Measurements from ENCODE around the gene CYP2B6. TPM values are rescaled to one million over a fixed set of nuclear protein-coding genes. Genes with fewer than 3 reads are reported as not detected.
"Not testable (repeated sequence)": the region's sequence is repeated elsewhere in the genome, so short reads cannot be mapped to it uniquely, and the experiment has no call there.

CYP2B6 gene
- total RNA-seq, 3 donors from 2014 or later (not counting 1 experiment from before 2014, with no cell fraction given) = not detected

- H3K4me1 ChIP-seq (ENCODE audit: control insufficient read depth, insufficient read depth, low read length) = no peaks in the 10 kb centered on the region
- Mint-ChIP-seq H3K27me3 (ENCODE audit: low read depth in 2 of 2) (peaks cover 22 to 39% of the 10 kb centered on the region in 2 donors), H3K27ac (no peak overlapping the region), H3K4me1 (no peaks in the 10 kb centered on the region), H3K9me3 (no peaks in the 10 kb centered on the region), H3K36me3 (no peaks in the 10 kb centered on the region), H3K4me3 (no peak overlapping the region)
- DNase-seq (no peak), ATAC-seq (no peak)
- H3K9me3 ChIP-seq (ENCODE audit: control insufficient read depth, insufficient read depth, low read length) = no peaks in the 10 kb centered on the region
- no peak overlapping the region for H3K4me3 ChIP-seq (ENCODE audit: low read length)
- H3K27ac ChIP-seq (ENCODE audit: low read length) = no peak overlapping the region
- TF ChIP-seq CTCF (IDR thresholded peaks at IDR 0.05) = no peak
- 85% methylated on average over 3 of the region's 3 CpGs for WGBS (ENCODE audit: insufficient coverage)
- no peaks in the 10 kb centered on the region for H3K27me3 ChIP-seq (ENCODE audit: control insufficient read depth, insufficient read depth, low read length)
- H3K36me3 ChIP-seq (ENCODE audit: control insufficient read depth, insufficient read depth, low read length) = no peaks in the 10 kb centered on the region
- intact Hi-C loops (cut with micrococcal nuclease) = no loop called here
Observed at GRCh38 chr19:41000310-41000737, 9.2 kb downstream of the CYP2B6 start.

GRCh38 chr19:41001243-41001971 lies 10.3 kb downstream of the CYP2B6 start:
- no peaks in the 10 kb centered on the region for H3K36me3 Mint-ChIP-seq
- intact Hi-C loops (cut with micrococcal nuclease) = no loop called here
- H3K4me1 Mint-ChIP-seq = no peaks in the 10 kb centered on the region
- TF ChIP-seq CTCF (IDR thresholded peaks at IDR 0.05) = no peak
- H3K36me3 ChIP-seq (ENCODE audit: control insufficient read depth, insufficient read depth, low read length) = no peaks in the 10 kb centered on the region
- H3K27ac ChIP-seq (ENCODE audit: low read length) = no peak overlapping the region
- H3K27ac Mint-ChIP-seq = no peak overlapping the region
- DNase-seq = no peak
- no peak overlapping the region for H3K4me3 Mint-ChIP-seq
- 91% methylated on average over 7 of the region's 9 CpGs for WGBS (ENCODE audit: insufficient coverage)
- H3K9me3 Mint-ChIP-seq = no peaks in the 10 kb centered on the region
- no peaks in the 10 kb centered on the region for H3K4me1 ChIP-seq (ENCODE audit: control insufficient read depth, insufficient read depth, low read length)
- H3K9me3 ChIP-seq (ENCODE audit: control insufficient read depth, insufficient read depth, low read length) = no peaks in the 10 kb centered on the region
- no peak for ATAC-seq
- no peaks in the 10 kb centered on the region for H3K27me3 ChIP-seq (ENCODE audit: control insufficient read depth, insufficient read depth, low read length)
- no peak overlapping the region for H3K4me3 ChIP-seq (ENCODE audit: low read length)
- peaks cover 22 to 32% of the 10 kb centered on the region in 2 donors for H3K27me3 Mint-ChIP-seq (ENCODE audit: low read depth in 2 of 2)

GRCh38 chr19:41003656-41004055 lies 12.6 kb downstream of the CYP2B6 start:
- H3K4me3 Mint-ChIP-seq; H3K4me1 Mint-ChIP-seq; H3K27ac ChIP-seq (ENCODE audit: low read length); H3K27ac Mint-ChIP-seq; H3K36me3 Mint-ChIP-seq; H3K27me3 ChIP-seq (ENCODE audit: control insufficient read depth, insufficient read depth, low read length); ATAC-seq; H3K36me3 ChIP-seq (ENCODE audit: control insufficient read depth, insufficient read depth, low read length); DNase-seq; H3K4me3 ChIP-seq (ENCODE audit: low read length); H3K4me1 ChIP-seq (ENCODE audit: control insufficient read depth, insufficient read depth, low read length); intact Hi-C loops (cut with micrococcal nuclease); H3K9me3 Mint-ChIP-seq; H3K9me3 ChIP-seq (ENCODE audit: control insufficient read depth, insufficient read depth, low read length): not testable (repeated sequence)
- H3K27me3 Mint-ChIP-seq (ENCODE audit: low read depth in 2 of 2) = peaks cover 26 to 30% of the 10 kb centered on the region in 2 donors
- WGBS (ENCODE audit: insufficient coverage) = 81% methylated on average over 7 of the region's 8 CpGs

GRCh38 chr19:41009700-41010235 lies 18.7 kb downstream of the CYP2B6 start:
- Histone ChIP-seq H3K4me3 (ENCODE audit: low read length) (no peak overlapping the region), H3K27me3 (ENCODE audit: control insufficient read depth, insufficient read depth, low read length) (no peaks in the 10 kb centered on the region), H3K27ac (ENCODE audit: low read length) (no peak overlapping the region), H3K4me1 (ENCODE audit: control insufficient read depth, insufficient read depth, low read length) (no peaks in the 10 kb centered on the region), H3K36me3 (ENCODE audit: control insufficient read depth, insufficient read depth, low read length) (no peaks in the 10 kb centered on the region), H3K9me3 (ENCODE audit: control insufficient read depth, insufficient read depth, low read length) (no peaks in the 10 kb centered on the region)
- no peak overlapping the region for H3K27ac Mint-ChIP-seq
- ATAC-seq (no peak), DNase-seq (no peak)
- TF ChIP-seq CTCF (IDR thresholded peaks at IDR 0.05) = no peak
- H3K36me3 Mint-ChIP-seq = no peaks in the 10 kb centered on the region
- WGBS (ENCODE audit: insufficient coverage) = 66% methylated on average over 11 of the region's 11 CpGs
- no peaks in the 10 kb centered on the region for H3K4me1 Mint-ChIP-seq
- H3K9me3 Mint-ChIP-seq = no peaks in the 10 kb centered on the region
- intact Hi-C loops (cut with micrococcal nuclease) = no loop called here
- peaks cover 39 to 50% of the 10 kb centered on the region in 2 donors for H3K27me3 Mint-ChIP-seq (ENCODE audit: low read depth in 2 of 2)
- no peak overlapping the region for H3K4me3 Mint-ChIP-seq
